Measurements from ENCODE around the gene SLC12A3. TPM values are rescaled to one million over a fixed set of nuclear protein-coding genes. Genes with fewer than 3 reads are reported as not detected.

The SLC12A3 gene
- polyA plus RNA-seq, 2 of the 4 experiments (the other 2 are of a cell fraction), result 0.08 to 0.09 TPM

- no peaks in the 10 kb centered on the region for H3K9me3 ChIP-seq
- ATAC-seq (no peak), FAIRE-seq (no peak), DNase-seq (ENCODE audit: low read depth in 1 of 2, low spot score in 1 of 2) (no peak)
- no peak overlapping the region for H3K4me3 ChIP-seq
- 92% methylated on average over 10 of the region's 10 CpGs for WGBS (ENCODE audit: missing lambda C conversion rate)
- no peak overlapping the region for H3K4me2 ChIP-seq
- POLR2A ChIA-PET, result no interaction called here
- CTCF ChIA-PET, result interaction anchor here (0.6 to 1.5 kb wide), 2 partner anchors 14 to 334 kb away, joined by 4 read pairs; no protein-coding TSS in a partner anchor
- H3K4me1 ChIP-seq, result no peaks in the 10 kb centered on the region
- no peak overlapping the region for H3K27ac ChIP-seq
- TF ChIP-seq FOSL2 (IDR thresholded peaks at IDR 0.05) (no peak), FOSL2 (CRISPR knock-in tag; IDR thresholded peaks at IDR 0.05) (no peak), TP53 (CRISPR knock-in tag; IDR thresholded peaks at IDR 0.05) (no peak), USF2 (IDR thresholded peaks at IDR 0.05) (no peak), HDAC2 (IDR thresholded peaks at IDR 0.05) (no peak), RARB (CRISPR knock-in tag; IDR thresholded peaks at IDR 0.05) (no peak), HOXA7 (CRISPR knock-in tag; IDR thresholded peaks at IDR 0.05) (no peak), KDM1A (IDR thresholded peaks at IDR 0.05; ENCODE audit: low read depth) (no peak), CHD2 (IDR thresholded peaks at IDR 0.05; ENCODE audit: low read length, partially characterized antibody) (no peak), SMC3 (IDR thresholded peaks at IDR 0.05) (no peak), ZNF302 (CRISPR knock-in tag; IDR thresholded peaks at IDR 0.05) (no peak), ZFP36 (IDR thresholded peaks at IDR 0.05; ENCODE audit: borderline replicate concordance, partially characterized antibody) (no peak), MAZ (IDR thresholded peaks at IDR 0.05; ENCODE audit: borderline replicate concordance, low read depth, low read length) (no peak), HEYL (CRISPR knock-in tag; IDR thresholded peaks at IDR 0.05) (no peak), GATA3 (IDR thresholded peaks at IDR 0.05; ENCODE audit: borderline replicate concordance) (no peak)
- TF ChIP-seq, protein P1, sequence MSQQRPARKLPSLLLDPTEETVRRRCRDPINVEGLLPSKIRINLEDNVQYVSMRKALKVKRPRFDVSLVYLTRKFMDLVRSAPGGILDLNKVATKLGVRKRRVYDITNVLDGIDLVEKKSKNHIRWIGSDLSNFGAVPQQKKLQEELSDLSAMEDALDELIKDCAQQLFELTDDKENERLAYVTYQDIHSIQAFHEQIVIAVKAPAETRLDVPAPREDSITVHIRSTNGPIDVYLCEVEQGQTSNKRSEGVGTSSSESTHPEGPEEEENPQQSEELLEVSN (IDR thresholded peaks at IDR 0.05; ENCODE audit: borderline replicate concordance, low read depth), result no peak
- TF ChIP-seq, protein P2, sequence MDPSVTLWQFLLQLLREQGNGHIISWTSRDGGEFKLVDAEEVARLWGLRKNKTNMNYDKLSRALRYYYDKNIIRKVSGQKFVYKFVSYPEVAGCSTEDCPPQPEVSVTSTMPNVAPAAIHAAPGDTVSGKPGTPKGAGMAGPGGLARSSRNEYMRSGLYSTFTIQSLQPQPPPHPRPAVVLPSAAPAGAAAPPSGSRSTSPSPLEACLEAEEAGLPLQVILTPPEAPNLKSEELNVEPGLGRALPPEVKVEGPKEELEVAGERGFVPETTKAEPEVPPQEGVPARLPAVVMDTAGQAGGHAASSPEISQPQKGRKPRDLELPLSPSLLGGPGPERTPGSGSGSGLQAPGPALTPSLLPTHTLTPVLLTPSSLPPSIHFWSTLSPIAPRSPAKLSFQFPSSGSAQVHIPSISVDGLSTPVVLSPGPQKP (IDR thresholded peaks at IDR 0.05; ENCODE audit: low read depth, low read length), result no peak
- TF ChIP-seq, protein P3, sequence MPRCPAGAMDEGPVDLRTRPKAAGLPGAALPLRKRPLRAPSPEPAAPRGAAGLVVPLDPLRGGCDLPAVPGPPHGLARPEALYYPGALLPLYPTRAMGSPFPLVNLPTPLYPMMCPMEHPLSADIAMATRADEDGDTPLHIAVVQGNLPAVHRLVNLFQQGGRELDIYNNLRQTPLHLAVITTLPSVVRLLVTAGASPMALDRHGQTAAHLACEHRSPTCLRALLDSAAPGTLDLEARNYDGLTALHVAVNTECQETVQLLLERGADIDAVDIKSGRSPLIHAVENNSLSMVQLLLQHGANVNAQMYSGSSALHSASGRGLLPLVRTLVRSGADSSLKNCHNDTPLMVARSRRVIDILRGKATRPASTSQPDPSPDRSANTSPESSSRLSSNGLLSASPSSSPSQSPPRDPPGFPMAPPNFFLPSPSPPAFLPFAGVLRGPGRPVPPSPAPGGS (IDR thresholded peaks at IDR 0.05), result no peak
- TF ChIP-seq, protein P4, sequence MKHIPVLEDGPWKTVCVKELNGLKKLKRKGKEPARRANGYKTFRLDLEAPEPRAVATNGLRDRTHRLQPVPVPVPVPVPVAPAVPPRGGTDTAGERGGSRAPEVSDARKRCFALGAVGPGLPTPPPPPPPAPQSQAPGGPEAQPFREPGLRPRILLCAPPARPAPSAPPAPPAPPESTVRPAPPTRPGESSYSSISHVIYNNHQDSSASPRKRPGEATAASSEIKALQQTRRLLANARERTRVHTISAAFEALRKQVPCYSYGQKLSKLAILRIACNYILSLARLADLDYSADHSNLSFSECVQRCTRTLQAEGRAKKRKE (CRISPR knock-in tag; IDR thresholded peaks at IDR 0.05; ENCODE audit: low read depth), result no peak
- TF ChIP-seq, protein P5, sequence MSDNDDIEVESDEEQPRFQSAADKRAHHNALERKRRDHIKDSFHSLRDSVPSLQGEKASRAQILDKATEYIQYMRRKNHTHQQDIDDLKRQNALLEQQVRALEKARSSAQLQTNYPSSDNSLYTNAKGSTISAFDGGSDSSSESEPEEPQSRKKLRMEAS (IDR thresholded peaks at IDR 0.05), result no peak
Measured at GRCh38 chr16:56872863-56873391, 7.9 kb downstream of the SLC12A3 start.

DNA sequence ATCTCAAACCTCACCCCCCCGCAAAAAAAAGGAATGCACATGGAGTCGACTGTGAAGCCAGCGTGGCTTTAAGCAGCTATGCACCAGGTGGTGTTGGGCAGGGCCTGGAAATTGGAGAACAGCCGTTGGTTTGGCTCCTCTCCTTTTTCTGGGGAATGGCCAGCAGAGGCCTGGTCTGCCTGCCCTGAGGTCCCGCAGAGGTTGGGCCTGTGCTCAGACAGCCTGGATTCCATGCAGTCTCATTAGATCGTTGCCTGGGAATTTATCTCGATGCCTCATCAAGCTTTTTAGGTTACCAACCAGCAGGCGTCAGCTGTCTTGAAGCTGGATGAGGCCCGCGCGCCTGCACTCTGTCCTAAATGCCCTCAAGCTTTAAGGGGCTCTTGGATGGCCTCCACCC, 9.8 kb downstream of the SLC12A3 start:
- ATAC-seq, result no peak
- no peak for DNase-seq (ENCODE audit: low read depth in 1 of 2, low spot score in 1 of 2)
- Histone ChIP-seq H3K4me3 (no peak overlapping the region), H3K27ac (no peak overlapping the region), H3K9me3 (no peaks in the 10 kb centered on the region), H3K4me2 (no peak overlapping the region), H3K4me1 (no peaks in the 10 kb centered on the region)
- TF ChIP-seq RFX5 (IDR thresholded peaks at IDR 0.05) (no peak), ZC3H11A (IDR thresholded peaks at IDR 0.05) (no peak), HDAC2 (IDR thresholded peaks at IDR 0.05) (no peak), ZNF302 (CRISPR knock-in tag; IDR thresholded peaks at IDR 0.05) (no peak), HEYL (CRISPR knock-in tag; IDR thresholded peaks at IDR 0.05) (no peak)
- FAIRE-seq, result no peak
- CTCF ChIA-PET, result interaction anchor here (0.8 to 3.8 kb wide), 5 partner anchors 8 to 85 kb away, joined by 3 to 14 read pairs (median 4); no protein-coding TSS in a partner anchor
- 85% methylated on average over 10 of the region's 11 CpGs for WGBS (ENCODE audit: missing lambda C conversion rate)
- POLR2A ChIA-PET, result no interaction called here

Data from A549 (cell line).